ENCODE measurements around the gene MPHOSPH9. TPM values are rescaled to one million over a fixed set of nuclear protein-coding genes. Genes with fewer than 3 reads are reported as not detected.

MPHOSPH9 gene
- total and polyA plus RNA-seq, 4 donors, result 4.9 to 51.0 (median 32.7) TPM

DNA sequence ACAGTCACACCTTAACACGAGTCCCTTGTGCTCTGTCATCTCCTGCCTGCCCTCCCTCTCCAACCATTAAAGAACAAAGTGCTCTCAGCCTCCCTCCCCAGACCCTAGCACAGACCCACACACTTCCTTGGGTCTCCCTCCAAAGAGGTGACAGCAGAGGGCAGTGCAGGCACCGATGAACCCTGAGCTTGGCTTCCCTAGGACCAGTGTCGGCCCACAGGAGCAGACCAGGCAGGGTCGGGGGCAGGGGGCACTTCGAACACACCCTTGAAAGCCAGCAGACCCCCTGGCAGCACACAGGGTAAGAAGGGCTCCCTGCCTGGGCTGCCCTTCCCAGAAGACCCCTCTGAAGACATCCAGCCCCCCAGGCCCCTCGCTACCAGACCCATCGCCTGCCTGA, 31.7 kb upstream of the MPHOSPH9 start:
- H3K36me3 ChIP-seq (ENCODE audit: control insufficient read depth in 4 of 4, insufficient read depth in 3 of 4, low read depth in 1 of 4, low read length in 3 of 4), result peaks cover 5 to 19% (median 15%) of the 10 kb centered on the region in 4 donors
- TF ChIP-seq JUND (IDR thresholded peaks at IDR 0.05), result no peak
- no peak for TF ChIP-seq ZBTB33 (IDR thresholded peaks at IDR 0.05)
- no peak for TF ChIP-seq GABPA (IDR thresholded peaks at IDR 0.05 in 1 of 2, conservative IDR thresholded peaks at IDR 0.05 in 1 of 2)
- no peak for TF ChIP-seq HNF4G (IDR thresholded peaks at IDR 0.05)
- TF ChIP-seq FOXA1 (IDR thresholded peaks at IDR 0.05), result no peak
- TF ChIP-seq RAD21 (IDR thresholded peaks at IDR 0.05), result peak in 1 of 2 donors; percentile 54
- no peak overlapping the region for H3K27ac ChIP-seq (ENCODE audit: low read depth in 1 of 2, low read length in 2 of 2)
- H3K9ac ChIP-seq (ENCODE audit: low read depth in 1 of 2, low read length in 2 of 2), result no peak overlapping the region
- H3K9me3 ChIP-seq (ENCODE audit: control insufficient read depth in 4 of 4, low read length in 3 of 4), result no peaks in the 10 kb centered on the region
- H3K27me3 ChIP-seq (ENCODE audit: control insufficient read depth in 4 of 4, insufficient read depth in 4 of 4, low read length in 3 of 4), result no peaks in the 10 kb centered on the region
- peaks cover 0 to 10% (median 5%) of the 10 kb centered on the region in 4 donors for H3K4me1 ChIP-seq (ENCODE audit: control insufficient read depth in 4 of 4, insufficient read depth in 4 of 4, low read length in 3 of 4)
- no peak for DNase-seq (ENCODE audit: low spot score)
- 65% methylated on average over 7 of the region's 7 CpGs for whole genome bisulfite sequencing
- no peak overlapping the region for H3K4me3 ChIP-seq (ENCODE audit: low read depth in 1 of 3, low read length in 3 of 3)

- Histone ChIP-seq H3K27ac (ENCODE audit: low read depth in 1 of 2, low read length in 2 of 2) (no peak overlapping the region), H3K4me1 (ENCODE audit: control insufficient read depth in 4 of 4, insufficient read depth in 4 of 4, low read length in 3 of 4) (peaks cover 0 to under 1% (median 0%) of the 10 kb centered on the region in 4 donors), H3K9me3 (ENCODE audit: control insufficient read depth in 4 of 4, low read length in 3 of 4) (no peaks in the 10 kb centered on the region), H3K4me3 (ENCODE audit: low read depth in 1 of 3, low read length in 3 of 3) (no peak overlapping the region), H3K9ac (ENCODE audit: low read depth in 1 of 2, low read length in 2 of 2) (no peak overlapping the region), H3K27me3 (ENCODE audit: control insufficient read depth in 4 of 4, insufficient read depth in 4 of 4, low read length in 3 of 4) (no peaks in the 10 kb centered on the region), H3K36me3 (ENCODE audit: control insufficient read depth in 4 of 4, insufficient read depth in 3 of 4, low read depth in 1 of 4, low read length in 3 of 4) (peaks cover 5 to 27% (median 18%) of the 10 kb centered on the region in 4 donors)
- WGBS, result 89% methylated on average over 8 of the region's 8 CpGs
- no peak for DNase-seq (ENCODE audit: low spot score)
- TF ChIP-seq, protein P1, sequence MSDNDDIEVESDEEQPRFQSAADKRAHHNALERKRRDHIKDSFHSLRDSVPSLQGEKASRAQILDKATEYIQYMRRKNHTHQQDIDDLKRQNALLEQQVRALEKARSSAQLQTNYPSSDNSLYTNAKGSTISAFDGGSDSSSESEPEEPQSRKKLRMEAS (IDR thresholded peaks at IDR 0.05), result no peak
- TF ChIP-seq HNF4G (IDR thresholded peaks at IDR 0.05) (no peak), TAF1 (conservative IDR thresholded peaks at IDR 0.05) (no peak), JUND (IDR thresholded peaks at IDR 0.05) (no peak), ATF3 (IDR thresholded peaks at IDR 0.05) (no peak)
- TF ChIP-seq, protein P2, sequence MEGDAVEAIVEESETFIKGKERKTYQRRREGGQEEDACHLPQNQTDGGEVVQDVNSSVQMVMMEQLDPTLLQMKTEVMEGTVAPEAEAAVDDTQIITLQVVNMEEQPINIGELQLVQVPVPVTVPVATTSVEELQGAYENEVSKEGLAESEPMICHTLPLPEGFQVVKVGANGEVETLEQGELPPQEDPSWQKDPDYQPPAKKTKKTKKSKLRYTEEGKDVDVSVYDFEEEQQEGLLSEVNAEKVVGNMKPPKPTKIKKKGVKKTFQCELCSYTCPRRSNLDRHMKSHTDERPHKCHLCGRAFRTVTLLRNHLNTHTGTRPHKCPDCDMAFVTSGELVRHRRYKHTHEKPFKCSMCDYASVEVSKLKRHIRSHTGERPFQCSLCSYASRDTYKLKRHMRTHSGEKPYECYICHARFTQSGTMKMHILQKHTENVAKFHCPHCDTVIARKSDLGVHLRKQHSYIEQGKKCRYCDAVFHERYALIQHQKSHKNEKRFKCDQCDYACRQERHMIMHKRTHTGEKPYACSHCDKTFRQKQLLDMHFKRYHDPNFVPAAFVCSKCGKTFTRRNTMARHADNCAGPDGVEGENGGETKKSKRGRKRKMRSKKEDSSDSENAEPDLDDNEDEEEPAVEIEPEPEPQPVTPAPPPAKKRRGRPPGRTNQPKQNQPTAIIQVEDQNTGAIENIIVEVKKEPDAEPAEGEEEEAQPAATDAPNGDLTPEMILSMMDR (IDR thresholded peaks at IDR 0.05; ENCODE audit: low read depth, low read length, missing input control), result no peak
Measured at GRCh38 chr12:123263196-123263817, 30.4 kb upstream of the MPHOSPH9 start.

DNA sequence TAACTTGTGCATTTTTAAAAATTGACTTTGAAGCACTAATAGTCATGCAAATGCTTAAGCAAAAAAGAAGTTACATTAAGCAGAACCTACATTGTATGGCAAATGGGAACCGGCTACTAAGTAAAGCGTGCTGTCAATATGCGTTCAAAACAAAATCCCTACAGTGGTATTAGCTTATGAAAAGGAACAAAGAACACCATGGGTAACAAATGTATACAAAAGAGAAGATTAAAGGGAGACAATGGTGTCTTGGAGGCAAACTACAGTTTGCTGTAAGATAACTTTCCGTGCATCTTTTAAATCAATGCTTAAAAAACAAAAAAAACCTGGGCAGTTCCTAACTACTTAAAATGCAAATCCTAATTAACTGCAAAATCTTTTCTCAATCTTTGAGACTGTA, 28.3 kb upstream of the MPHOSPH9 start:
- Histone ChIP-seq H3K9ac (ENCODE audit: low read depth in 1 of 2, low read length in 2 of 2) (no peak overlapping the region), H3K27ac (ENCODE audit: low read depth in 1 of 2, low read length in 2 of 2) (no peak overlapping the region), H3K4me3 (ENCODE audit: low read depth in 1 of 3, low read length in 3 of 3) (no peak overlapping the region), H3K36me3 (ENCODE audit: control insufficient read depth in 4 of 4, insufficient read depth in 3 of 4, low read depth in 1 of 4, low read length in 3 of 4) (peaks cover 8 to 38% (median 22%) of the 10 kb centered on the region in 4 donors), H3K9me3 (ENCODE audit: control insufficient read depth in 4 of 4, low read length in 3 of 4) (no peaks in the 10 kb centered on the region), H3K27me3 (ENCODE audit: control insufficient read depth in 4 of 4, insufficient read depth in 4 of 4, low read length in 3 of 4) (no peaks in the 10 kb centered on the region), H3K4me1 (ENCODE audit: control insufficient read depth in 4 of 4, insufficient read depth in 4 of 4, low read length in 3 of 4) (peaks cover 0 to 4% (median 3%) of the 10 kb centered on the region in 4 donors)
- TF ChIP-seq RXRA (IDR thresholded peaks at IDR 0.05) (no peak), FOXA1 (IDR thresholded peaks at IDR 0.05) (no peak), JUND (IDR thresholded peaks at IDR 0.05) (no peak), TAF1 (conservative IDR thresholded peaks at IDR 0.05) (no peak), SP1 (IDR thresholded peaks at IDR 0.05) (no peak)
- WGBS, result 97% methylated on average over 4 of the region's 4 CpGs
- no peak for DNase-seq (ENCODE audit: low spot score)

Measured in liver (tissue), 9 donors.